Measurements from ENCODE around the gene GIGYF1. TPM values are rescaled to one million over a fixed set of nuclear protein-coding genes. Genes with fewer than 3 reads are reported as not detected.
A peak's percentile ranks its signal among the peaks of the same experiment; 100 is the strongest.
"Not testable (repeated sequence)": the region's sequence is repeated elsewhere in the genome, so short reads cannot be mapped to it uniquely, and the experiment has no call there.

The GIGYF1 gene, protein sequence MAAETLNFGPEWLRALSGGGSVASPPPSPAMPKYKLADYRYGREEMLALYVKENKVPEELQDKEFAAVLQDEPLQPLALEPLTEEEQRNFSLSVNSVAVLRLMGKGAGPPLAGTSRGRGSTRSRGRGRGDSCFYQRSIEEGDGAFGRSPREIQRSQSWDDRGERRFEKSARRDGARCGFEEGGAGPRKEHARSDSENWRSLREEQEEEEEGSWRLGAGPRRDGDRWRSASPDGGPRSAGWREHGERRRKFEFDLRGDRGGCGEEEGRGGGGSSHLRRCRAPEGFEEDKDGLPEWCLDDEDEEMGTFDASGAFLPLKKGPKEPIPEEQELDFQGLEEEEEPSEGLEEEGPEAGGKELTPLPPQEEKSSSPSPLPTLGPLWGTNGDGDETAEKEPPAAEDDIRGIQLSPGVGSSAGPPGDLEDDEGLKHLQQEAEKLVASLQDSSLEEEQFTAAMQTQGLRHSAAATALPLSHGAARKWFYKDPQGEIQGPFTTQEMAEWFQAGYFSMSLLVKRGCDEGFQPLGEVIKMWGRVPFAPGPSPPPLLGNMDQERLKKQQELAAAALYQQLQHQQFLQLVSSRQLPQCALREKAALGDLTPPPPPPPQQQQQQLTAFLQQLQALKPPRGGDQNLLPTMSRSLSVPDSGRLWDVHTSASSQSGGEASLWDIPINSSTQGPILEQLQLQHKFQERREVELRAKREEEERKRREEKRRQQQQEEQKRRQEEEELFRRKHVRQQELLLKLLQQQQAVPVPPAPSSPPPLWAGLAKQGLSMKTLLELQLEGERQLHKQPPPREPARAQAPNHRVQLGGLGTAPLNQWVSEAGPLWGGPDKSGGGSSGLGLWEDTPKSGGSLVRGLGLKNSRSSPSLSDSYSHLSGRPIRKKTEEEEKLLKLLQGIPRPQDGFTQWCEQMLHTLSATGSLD (N-terminal part only)
- total RNA-seq: 10 to 100 TPM; 32.8 to 37.8 TPM

DNA sequence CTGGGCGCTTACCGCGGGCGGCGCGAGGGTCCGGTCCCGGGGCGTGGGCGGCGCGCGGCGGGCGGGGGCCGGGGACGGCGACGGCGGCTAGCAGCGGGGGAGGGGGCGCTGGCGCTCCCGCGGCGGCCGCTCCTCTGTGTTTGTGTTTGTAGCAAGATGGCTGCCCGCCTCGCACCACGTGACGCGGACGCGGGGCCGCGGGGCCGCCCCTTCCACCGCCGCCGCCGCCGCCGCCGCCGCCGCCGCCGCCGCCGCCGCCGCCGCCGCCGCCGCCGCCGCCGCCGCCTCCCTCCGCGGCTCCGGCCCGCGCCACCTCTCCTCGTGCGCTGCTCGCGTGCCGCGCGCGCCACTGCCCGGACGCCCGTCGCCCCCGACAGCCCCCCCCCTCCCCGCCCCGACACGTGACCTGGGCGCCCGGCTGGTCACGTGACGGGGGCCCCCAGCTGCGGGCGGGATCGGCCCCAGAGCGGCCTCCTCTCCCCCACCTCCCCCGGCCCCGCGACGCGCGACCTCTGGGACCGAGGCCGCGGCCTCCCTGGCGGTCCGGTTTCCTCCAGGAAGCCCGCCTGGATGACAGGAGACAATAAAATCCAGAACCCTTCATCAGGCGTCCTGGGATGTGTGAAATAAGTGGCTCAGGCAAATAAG is at the start of gene GIGYF1:
Gene GIGYF1, minus strand, starts transcription at position 153 of the 648 bp plus-strand sequence. CDS start 6,012 bp downstream, outside the sequence.
- peaks cover 11% of the 10 kb centered on the region for H3K36me3 Mint-ChIP-seq (ENCODE audit: low read depth)
- intact Hi-C loops (cut with micrococcal nuclease): loop anchor here (5.0 kb wide), 2 partner anchors 158 to 217 kb away; partner anchors contain the start of genes SLC12A9 and TSC22D4
- H3K4me3 Mint-ChIP-seq: peak within 1 kb of the TSS; percentile 98
- peaks cover 44% of the 10 kb centered on the region for H3K4me1 Mint-ChIP-seq (ENCODE audit: low read depth)
- DNase-seq: peak; percentile 72
- CTCF ChIA-PET: interaction anchor here (3.9 to 9.4 kb wide), 3 partner anchors 11 to 108 kb away, joined by 17 to 122 read pairs (median 30); partner anchors contain the start of genes FBXO24, LRCH4 and POP7
- peak within 1 kb of the TSS; percentile 90 for H3K27ac Mint-ChIP-seq
- H3K27me3 Mint-ChIP-seq (ENCODE audit: low read depth): no peaks in the 10 kb centered on the region
- no peaks in the 10 kb centered on the region for H3K9me3 Mint-ChIP-seq

DNA sequence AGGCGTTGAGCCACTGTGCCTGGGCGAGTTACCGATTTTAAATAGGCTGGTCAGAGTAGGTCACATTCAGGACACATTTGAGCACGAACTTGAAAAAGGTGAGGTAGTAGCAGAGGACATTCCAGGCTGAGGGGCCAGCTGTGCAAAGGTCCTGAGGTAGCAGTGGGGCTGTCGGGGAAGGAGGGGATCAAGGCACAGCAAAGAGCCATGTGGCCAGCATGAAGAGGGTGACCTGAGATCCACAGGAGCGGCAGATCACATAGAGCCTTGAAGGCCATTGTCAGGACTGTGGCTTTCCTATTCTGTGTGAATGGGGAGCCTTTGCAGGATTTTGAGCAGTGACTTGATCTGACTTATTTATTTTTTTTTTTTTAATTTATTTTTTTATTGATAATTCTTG is 45.9 kb upstream of the GIGYF1 start:
- CTCF ChIA-PET: no interaction called here
- no peaks in the 10 kb centered on the region for H3K9me3 Mint-ChIP-seq
- intact Hi-C loops (cut with micrococcal nuclease): no loop called here
- H3K27ac Mint-ChIP-seq: no peak overlapping the region
- no peak for DNase-seq
- H3K27me3 Mint-ChIP-seq (ENCODE audit: low read depth): peaks cover 6% of the 10 kb centered on the region
- no peaks in the 10 kb centered on the region for H3K36me3 Mint-ChIP-seq (ENCODE audit: low read depth)
- no peak overlapping the region for H3K4me3 Mint-ChIP-seq
- H3K4me1 Mint-ChIP-seq (ENCODE audit: low read depth): no peaks in the 10 kb centered on the region

DNA sequence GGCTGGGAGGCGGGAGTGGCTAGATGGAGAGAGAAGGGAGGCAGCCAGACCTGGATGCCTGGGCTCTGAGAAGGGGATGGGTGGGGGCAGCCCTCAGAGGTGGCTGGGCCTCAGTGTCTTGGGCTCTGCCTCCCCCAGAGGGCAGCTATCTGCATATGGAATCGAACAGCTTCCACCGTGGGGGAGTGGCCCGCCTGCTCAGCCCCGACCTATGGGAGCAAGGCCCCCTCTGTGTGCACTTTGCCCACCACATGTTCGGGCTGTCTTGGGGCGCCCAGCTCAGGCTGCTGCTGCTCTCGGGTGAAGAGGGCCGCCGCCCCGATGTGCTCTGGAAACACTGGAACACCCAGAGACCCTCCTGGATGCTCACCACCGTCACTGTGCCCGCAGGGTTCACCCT is 42.6 kb upstream of the GIGYF1 start:
- DNase-seq: no peak
- no peaks in the 10 kb centered on the region for H3K27me3 Mint-ChIP-seq (ENCODE audit: low read depth)
- H3K4me3 Mint-ChIP-seq: no peak overlapping the region
- intact Hi-C loops (cut with micrococcal nuclease): no loop called here
- no peak overlapping the region for H3K27ac Mint-ChIP-seq
- H3K36me3 Mint-ChIP-seq (ENCODE audit: low read depth): no peaks in the 10 kb centered on the region
- CTCF ChIA-PET: no interaction called here
- H3K9me3 Mint-ChIP-seq: no peaks in the 10 kb centered on the region
- H3K4me1 Mint-ChIP-seq (ENCODE audit: low read depth): peaks cover 4% of the 10 kb centered on the region

DNA sequence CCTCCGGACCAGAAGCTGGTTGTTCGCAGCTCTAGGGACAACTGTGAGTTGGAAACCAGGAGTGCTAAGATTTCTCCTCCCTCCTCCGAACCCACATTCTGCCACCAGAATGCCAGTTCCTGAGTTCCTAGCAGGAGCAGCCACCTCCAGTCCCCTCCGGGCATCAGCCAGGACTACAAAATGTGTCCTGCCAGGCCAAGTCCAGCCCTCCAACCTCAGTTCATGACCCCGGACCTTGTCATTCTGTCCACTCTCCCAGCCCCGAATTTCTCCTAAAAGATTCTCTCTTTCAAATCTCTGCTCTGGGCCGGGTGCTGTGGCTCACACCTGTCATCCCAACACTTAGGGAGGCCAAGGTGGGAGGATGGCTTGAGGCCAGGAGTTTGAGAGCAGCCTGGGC is 41.7 kb upstream of the GIGYF1 start:
- H3K27me3 Mint-ChIP-seq (ENCODE audit: low read depth): no peaks in the 10 kb centered on the region
- no peak for DNase-seq
- intact Hi-C loops (cut with micrococcal nuclease): no loop called here
- H3K9me3 Mint-ChIP-seq: no peaks in the 10 kb centered on the region
- peaks cover 4% of the 10 kb centered on the region for H3K4me1 Mint-ChIP-seq (ENCODE audit: low read depth)
- no peak overlapping the region for H3K4me3 Mint-ChIP-seq
- no peak overlapping the region for H3K27ac Mint-ChIP-seq
- H3K36me3 Mint-ChIP-seq (ENCODE audit: low read depth): no peaks in the 10 kb centered on the region
- CTCF ChIA-PET: no interaction called here

DNA sequence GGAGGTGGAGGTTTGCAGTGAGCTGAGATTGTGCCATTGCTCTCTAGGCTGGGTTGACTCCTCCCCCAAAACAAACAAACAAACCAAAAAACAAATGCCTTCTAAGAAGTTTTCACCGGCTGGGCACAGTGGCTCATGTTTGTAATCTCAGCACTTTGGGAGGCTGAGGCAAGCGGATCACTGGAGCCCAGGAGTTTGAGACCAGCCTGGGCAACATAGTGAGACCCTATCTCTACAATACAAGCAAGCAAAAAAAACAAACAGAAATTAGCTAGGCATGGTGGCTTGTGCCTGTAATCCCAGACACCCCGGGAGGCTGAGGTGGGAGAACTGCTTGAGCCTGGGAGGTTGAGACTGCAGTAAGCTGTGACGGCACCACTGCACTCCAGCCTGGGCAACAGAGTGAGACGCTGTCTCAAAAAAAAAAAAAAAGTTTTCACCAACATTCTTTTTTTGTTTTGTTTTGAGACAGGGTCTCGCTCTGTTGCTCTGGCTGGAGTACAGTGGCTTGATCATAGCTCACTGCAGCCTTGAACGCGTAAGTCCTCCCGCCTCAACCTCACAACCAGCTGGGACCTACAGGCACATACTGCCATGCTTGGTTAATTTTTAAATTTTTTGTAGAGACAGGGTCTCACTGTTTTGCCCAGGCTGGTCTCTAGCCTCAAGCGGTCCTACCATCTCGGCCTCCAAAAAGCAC is 38.0 kb upstream of the GIGYF1 start:
- CTCF ChIA-PET: interaction anchor here (0.6 kb wide), 1 partner anchor 11 kb away, joined by 4 read pairs; no protein-coding TSS in a partner anchor
- H3K4me1 Mint-ChIP-seq (ENCODE audit: low read depth): peaks cover 4% of the 10 kb centered on the region
- no peaks in the 10 kb centered on the region for H3K27me3 Mint-ChIP-seq (ENCODE audit: low read depth)
- H3K27ac Mint-ChIP-seq: no peak overlapping the region
- no peaks in the 10 kb centered on the region for H3K9me3 Mint-ChIP-seq
- intact Hi-C loops (cut with micrococcal nuclease): no loop called here
- DNase-seq: no peak
- no peaks in the 10 kb centered on the region for H3K36me3 Mint-ChIP-seq (ENCODE audit: low read depth)
- H3K4me3 Mint-ChIP-seq: no peak overlapping the region

DNA sequence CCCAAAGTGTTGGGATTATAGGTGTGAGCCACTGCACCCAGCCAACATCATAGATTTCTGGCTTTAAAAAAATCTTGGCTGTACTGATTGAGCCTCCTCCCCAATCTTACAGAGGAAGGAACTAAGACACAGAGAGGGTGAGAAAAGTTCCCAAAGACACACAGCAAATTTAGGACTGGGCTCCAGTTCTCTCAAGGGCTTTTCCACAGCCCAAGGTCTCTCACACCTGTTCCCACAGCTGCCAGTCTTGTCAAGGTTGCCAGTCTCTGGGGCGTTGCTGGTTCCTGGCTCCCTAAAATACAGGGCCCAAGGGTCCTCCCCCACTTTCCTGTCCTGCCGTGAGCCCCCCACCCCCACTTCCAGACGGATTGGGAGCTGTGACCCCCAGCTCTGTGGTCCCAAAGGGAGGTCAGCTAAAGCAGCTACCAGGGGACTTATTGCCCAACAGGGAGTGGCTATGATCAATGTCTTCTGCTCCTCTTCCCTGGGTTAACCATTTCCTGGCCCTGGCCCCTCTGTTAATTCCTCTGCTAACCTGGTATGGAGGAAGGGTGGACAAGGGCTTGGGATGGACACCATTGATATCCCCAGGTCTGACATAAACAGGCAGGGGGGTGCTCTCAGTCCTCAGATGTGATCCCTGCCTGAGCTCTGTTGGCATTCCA is 36.2 kb upstream of the GIGYF1 start:
- DNase-seq: no peak
- Mint-ChIP-seq H3K9me3 (no peaks in the 10 kb centered on the region), H3K36me3 (ENCODE audit: low read depth) (no peaks in the 10 kb centered on the region), H3K4me1 (ENCODE audit: low read depth) (peaks cover 5% of the 10 kb centered on the region), H3K4me3 (no peak overlapping the region), H3K27ac (no peak overlapping the region), H3K27me3 (ENCODE audit: low read depth) (peaks cover under 1% of the 10 kb centered on the region)
- intact Hi-C loops (cut with micrococcal nuclease): no loop called here
- CTCF ChIA-PET: no interaction called here

DNA sequence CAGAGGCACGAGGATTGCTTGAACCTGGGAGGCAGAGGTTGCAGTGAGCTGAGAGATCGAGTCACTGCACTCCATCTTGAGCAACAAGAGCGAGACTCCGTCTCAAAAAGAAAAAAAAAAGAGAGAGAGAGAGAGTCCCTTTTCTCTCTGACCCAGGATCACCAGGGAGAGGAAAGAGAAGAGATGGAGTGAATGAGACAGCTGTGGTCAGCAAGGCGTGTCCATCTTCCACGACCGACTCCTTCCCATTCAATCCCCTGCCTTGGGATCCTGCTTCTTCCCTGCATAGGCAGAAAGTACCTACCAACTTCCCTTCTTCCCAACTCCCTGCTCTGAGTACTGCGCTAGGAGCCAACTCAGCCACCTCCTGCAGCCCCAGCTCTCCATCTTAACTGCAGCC is 34.1 kb upstream of the GIGYF1 start:
- Mint-ChIP-seq H3K4me3 (no peak overlapping the region), H3K36me3 (ENCODE audit: low read depth) (no peaks in the 10 kb centered on the region), H3K27ac (no peak overlapping the region), H3K27me3 (ENCODE audit: low read depth) (peaks cover 6% of the 10 kb centered on the region), H3K9me3 (no peaks in the 10 kb centered on the region), H3K4me1 (ENCODE audit: low read depth) (peaks cover 3% of the 10 kb centered on the region)
- intact Hi-C loops (cut with micrococcal nuclease): loop anchor here (5.0 kb wide), 1 partner anchor 96 kb away; no protein-coding TSS in a partner anchor
- no peak for DNase-seq
- CTCF ChIA-PET: interaction anchor here (0.6 to 2.4 kb wide), 4 partner anchors 15 to 163 kb away, joined by 4 to 9 read pairs (median 6); partner anchors contain the start of gene POP7

DNA sequence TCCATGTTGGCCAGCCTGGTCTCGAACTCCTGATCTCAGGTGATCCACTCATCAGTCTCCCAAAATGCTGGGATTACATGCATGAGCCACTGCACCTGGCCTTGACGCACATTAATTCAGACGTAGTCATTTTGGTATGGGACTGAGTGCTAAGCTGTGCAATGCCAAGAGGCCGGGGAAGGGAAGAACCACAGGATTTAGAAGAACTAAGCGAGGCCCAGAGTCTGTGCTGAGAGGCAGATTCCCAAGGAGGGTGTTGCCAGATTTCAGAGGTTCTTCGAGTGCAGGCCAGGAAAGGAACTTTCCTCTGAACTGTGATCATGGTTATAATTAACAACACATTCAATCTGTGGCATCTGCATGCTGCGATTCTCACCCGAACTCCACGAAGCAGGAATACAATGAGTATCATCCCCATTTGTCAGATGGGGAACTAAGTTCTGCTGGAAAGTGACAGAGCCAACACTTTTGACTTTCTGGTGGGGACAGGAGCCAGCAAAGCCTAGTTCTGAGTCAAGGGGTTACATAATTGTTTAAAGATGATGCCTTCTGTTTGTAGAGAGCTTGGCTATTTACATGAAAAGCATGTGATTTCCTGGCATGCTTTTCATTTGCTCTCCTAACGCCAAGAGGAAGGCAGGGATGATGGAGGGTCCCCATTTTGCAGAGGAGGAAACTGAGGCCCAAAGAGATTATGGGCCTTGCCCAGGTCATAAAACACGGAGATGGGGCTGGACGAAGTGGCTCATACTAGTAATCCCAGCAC is 33.1 kb upstream of the GIGYF1 start:
- Mint-ChIP-seq H3K27me3 (ENCODE audit: low read depth) (peaks cover 14% of the 10 kb centered on the region), H3K27ac (no peak overlapping the region), H3K4me3 (no peak overlapping the region), H3K36me3 (ENCODE audit: low read depth) (no peaks in the 10 kb centered on the region), H3K9me3 (no peaks in the 10 kb centered on the region), H3K4me1 (ENCODE audit: low read depth) (peaks cover 3% of the 10 kb centered on the region)
- no peak for DNase-seq
- CTCF ChIA-PET: interaction anchor here (1.5 to 2.4 kb wide), 4 partner anchors 16 to 162 kb away, joined by 3 to 9 read pairs (median 6); partner anchors contain the start of gene POP7
- intact Hi-C loops (cut with micrococcal nuclease): loop anchor here (5.0 kb wide), 1 partner anchor 95 kb away; no protein-coding TSS in a partner anchor

DNA sequence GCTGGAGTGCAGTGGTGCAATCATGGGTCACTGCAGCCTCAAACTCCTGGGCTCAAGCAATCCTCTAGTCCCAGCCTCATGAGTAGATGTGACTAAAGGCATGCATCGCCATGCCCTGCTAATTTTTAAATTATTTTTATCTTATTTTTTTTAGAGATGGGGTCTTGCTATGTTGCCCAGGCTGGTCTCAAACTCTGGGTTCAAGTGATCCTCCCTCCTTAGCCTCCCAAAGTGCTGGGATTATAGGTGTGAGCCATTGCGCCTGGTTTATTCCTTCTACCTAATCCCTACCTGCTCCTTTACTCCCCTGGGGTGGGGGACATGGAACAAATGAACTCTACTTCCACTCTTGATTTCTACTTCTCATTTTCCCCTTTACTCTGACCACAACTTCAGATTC is 30.3 kb upstream of the GIGYF1 start:
- H3K4me3 Mint-ChIP-seq; DNase-seq; intact Hi-C loops (cut with micrococcal nuclease); H3K4me1 Mint-ChIP-seq (ENCODE audit: low read depth); H3K9me3 Mint-ChIP-seq; H3K36me3 Mint-ChIP-seq (ENCODE audit: low read depth); H3K27ac Mint-ChIP-seq: not testable (repeated sequence)
- CTCF ChIA-PET: interaction anchor here (0.6 to 5.8 kb wide), 10 partner anchors 9 to 255 kb away, joined by 3 to 52 read pairs (median 3); partner anchors contain the start of genes MOSPD3, POP7 and ZAN
- peaks cover 34% of the 10 kb centered on the region for H3K27me3 Mint-ChIP-seq (ENCODE audit: low read depth)

DNA sequence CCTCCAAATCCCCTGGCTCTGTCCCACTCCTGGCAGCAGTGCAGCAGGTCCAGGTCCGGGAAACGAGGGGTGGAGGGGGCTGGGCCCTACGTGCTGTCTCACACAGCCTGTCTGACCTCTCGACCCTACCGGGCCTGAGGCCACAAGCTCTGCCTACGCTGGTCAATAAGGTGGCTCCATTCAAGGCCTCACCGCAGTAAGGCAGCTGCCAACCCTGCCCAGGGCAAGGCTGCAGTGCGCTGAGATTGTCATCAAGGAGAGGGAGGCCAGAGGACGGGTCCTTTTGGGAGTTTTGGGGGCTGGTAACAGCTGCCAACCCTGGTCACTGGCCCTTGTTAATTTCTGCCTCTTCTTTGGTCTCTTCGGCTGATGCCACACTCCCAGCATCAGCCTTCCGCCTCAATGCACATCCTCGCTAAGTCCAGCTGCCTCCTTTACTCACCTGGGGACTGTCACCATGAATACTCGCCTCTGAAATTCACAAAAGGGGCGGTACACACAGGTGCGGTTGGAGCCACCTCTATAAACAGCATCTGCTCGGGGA is 29.8 kb upstream of the GIGYF1 start:
- H3K27me3 Mint-ChIP-seq (ENCODE audit: low read depth): peaks cover 37% of the 10 kb centered on the region
- H3K9me3 Mint-ChIP-seq: no peaks in the 10 kb centered on the region
- DNase-seq: no peak
- intact Hi-C loops (cut with micrococcal nuclease): no loop called here
- H3K36me3 Mint-ChIP-seq (ENCODE audit: low read depth): no peaks in the 10 kb centered on the region
- H3K4me1 Mint-ChIP-seq (ENCODE audit: low read depth): peaks cover 3% of the 10 kb centered on the region
- CTCF ChIA-PET: interaction anchor here (1.3 to 5.8 kb wide), 4 partner anchors 10 to 112 kb away, joined by 3 to 52 read pairs (median 4); partner anchors contain the start of genes MOSPD3, POP7 and ZAN
- no peak overlapping the region for H3K27ac Mint-ChIP-seq
- H3K4me3 Mint-ChIP-seq: no peak overlapping the region
